GM19035 (cell line): ENCODE results near the gene TMCC2.

ENCODE experiments used
- ATAC-seq: cut with Tn5 transposase; IDR thresholded peaks from one replicate; pipeline ENCODE4 v1.9.1; 2021; ENCODE audit not compliant: unreplicated experiment

The TMCC2 gene

GRCh38 chr1:205259998-205260397 is 32.3 kb downstream of the TMCC2 start:
- no peak for ATAC-seq

- ATAC-seq = no peak
These were observed 33.4 kb downstream of the TMCC2 start for GRCh38 chr1:205260948-205261732.

GRCh38 chr1:205261946-205262691 is 34.4 kb downstream of the TMCC2 start:
- no peak for ATAC-seq

- ATAC-seq = no peak
These were observed 35.0 kb downstream of the TMCC2 start for GRCh38 chr1:205262731-205263171.

- no peak for ATAC-seq
These were observed 35.9 kb downstream of the TMCC2 start for GRCh38 chr1:205263580-205264190.

- no peak for ATAC-seq
These were observed 39.0 kb downstream of the TMCC2 start for GRCh38 chr1:205266611-205267305.

GRCh38 chr1:205267306-205267902 is 39.7 kb downstream of the TMCC2 start:
- ATAC-seq = no peak

- no peak for ATAC-seq
These were observed 41.3 kb downstream of the TMCC2 start for GRCh38 chr1:205268846-205269680.

GRCh38 chr1:205269711-205270110 is 42.0 kb downstream of the TMCC2 start:
- ATAC-seq = no peak

GRCh38 chr1:205270271-205270670 is 42.5 kb downstream of the TMCC2 start:
- no peak for ATAC-seq

- ATAC-seq = no peak
These were observed 43.0 kb downstream of the TMCC2 start for GRCh38 chr1:205270764-205271163.

GRCh38 chr1:205271277-205271676 is 43.5 kb downstream of the TMCC2 start:
- no peak for ATAC-seq

- ATAC-seq = no peak
These were observed 44.0 kb downstream of the TMCC2 start for GRCh38 chr1:205271745-205272144.

- ATAC-seq = no peak
These were observed 44.8 kb downstream of the TMCC2 start for GRCh38 chr1:205272536-205272935.

GRCh38 chr1:205273551-205273982 is 45.8 kb downstream of the TMCC2 start:
- peak; percentile 66 for ATAC-seq

- ATAC-seq = no peak
These were observed 46.4 kb downstream of the TMCC2 start for GRCh38 chr1:205274041-205274691.

- ATAC-seq = no peak
These were observed 47.4 kb downstream of the TMCC2 start for GRCh38 chr1:205275133-205275532.

- ATAC-seq = no peak
These were observed 48.4 kb downstream of the TMCC2 start for GRCh38 chr1:205275916-205276688.

GRCh38 chr1:205276689-205277065 is 48.9 kb downstream of the TMCC2 start:
- no peak for ATAC-seq
